Right atrium auricular region (tissue), 2 donors: ENCODE data around the gene PRRC2A. TPM values are rescaled to one million over a fixed set of nuclear protein-coding genes. Genes with fewer than 3 reads are reported as not detected.

Experiments
- DNase-seq: peaks from one replicate; pipeline ENCODE4 v3.0.0-alpha.2; 2019; ENCODE audit warnings: low spot score
- H3K27ac ChIP-seq, 2 donors: fragments of 200-600 bp; sonication (generic); 1 replicate in 1 of 2; 2 replicates in 1 of 2; pipeline ENCODE4 v1.5.1; 2016 to 2019
- H3K27me3 ChIP-seq, 2 donors: fragments of 200-600 bp; sonication (generic); one replicate each; pipeline versions ENCODE4 v1.5.1 to v1.6.0; 2017 to 2019
- H3K36me3 ChIP-seq: fragments of 200-600 bp; sonication (generic); one replicate; pipeline ENCODE4 v1.5.1; 2016
- H3K4me1 ChIP-seq, 2 donors: fragments of 200-600 bp; sonication (generic); one replicate each; pipeline versions ENCODE4 v1.5.1 to v1.6.0; 2017 to 2019
- H3K4me3 ChIP-seq, 2 donors: fragments of 200-600 bp; sonication (generic); 1 replicate in 1 of 2; 2 replicates in 1 of 2; pipeline ENCODE4 v1.5.1; 2017 to 2019; ENCODE audit warnings: mild to moderate bottlenecking in 1 of 2, moderate library complexity in 1 of 2
- H3K9me3 ChIP-seq, 2 donors: fragments of 200-600 bp; sonication (generic); one replicate each; pipeline ENCODE4 v1.5.1; 2019
- total RNA-seq, 2 donors: library from RNA; depleted of rRNA; stranded (reverse); fragments of >200 nt; gene quantifications; one replicate each; pipeline ENCODE4 v1.1.0, GENCODE V29; 2016
- TF ChIP-seq, protein P1 (sequence below), 2 donors: fragments of 200-600 bp; sonication (generic); IDR thresholded peaks; one replicate each; pipeline ENCODE4 v1.5.1; 2019; ENCODE audit warnings: antibody characterized with exemption in 2 of 2

PRRC2A gene
- total RNA-seq, 2 donors from 2014 or later, result 61.0 to 96.7 TPM

DNA sequence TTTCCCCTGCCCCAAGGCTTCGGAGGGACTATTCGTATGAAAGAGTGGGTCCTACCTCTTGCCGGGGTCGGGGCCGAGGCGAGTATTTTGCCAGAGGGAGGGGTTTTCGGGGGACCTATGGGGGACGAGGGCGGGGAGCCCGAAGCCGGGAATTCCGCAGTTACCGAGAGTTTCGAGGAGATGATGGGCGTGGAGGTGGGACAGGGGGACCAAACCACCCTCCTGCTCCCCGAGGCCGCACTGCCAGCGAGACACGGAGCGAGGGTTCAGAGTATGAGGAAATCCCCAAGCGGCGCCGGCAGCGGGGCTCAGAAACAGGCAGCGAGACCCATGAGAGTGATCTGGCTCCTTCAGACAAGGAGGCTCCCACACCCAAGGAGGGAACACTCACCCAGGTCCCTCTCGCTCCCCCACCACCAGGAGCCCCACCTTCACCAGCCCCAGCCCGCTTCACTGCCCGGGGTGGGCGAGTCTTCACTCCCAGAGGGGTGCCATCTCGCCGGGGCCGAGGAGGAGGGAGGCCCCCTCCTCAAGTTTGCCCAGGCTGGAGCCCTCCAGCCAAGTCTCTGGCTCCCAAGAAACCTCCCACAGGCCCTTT is 11.3 kb downstream of the PRRC2A start:
- H3K4me1 ChIP-seq, result no peaks in the 10 kb centered on the region
- no peaks in the 10 kb centered on the region for H3K9me3 ChIP-seq
- DNase-seq, result no peak
- H3K27ac ChIP-seq, result no peak overlapping the region
- H3K36me3 ChIP-seq, result peaks cover 100% of the 10 kb centered on the region
- no peaks in the 10 kb centered on the region for H3K27me3 ChIP-seq
- H3K4me3 ChIP-seq, result no peak overlapping the region
- TF ChIP-seq, protein P1, sequence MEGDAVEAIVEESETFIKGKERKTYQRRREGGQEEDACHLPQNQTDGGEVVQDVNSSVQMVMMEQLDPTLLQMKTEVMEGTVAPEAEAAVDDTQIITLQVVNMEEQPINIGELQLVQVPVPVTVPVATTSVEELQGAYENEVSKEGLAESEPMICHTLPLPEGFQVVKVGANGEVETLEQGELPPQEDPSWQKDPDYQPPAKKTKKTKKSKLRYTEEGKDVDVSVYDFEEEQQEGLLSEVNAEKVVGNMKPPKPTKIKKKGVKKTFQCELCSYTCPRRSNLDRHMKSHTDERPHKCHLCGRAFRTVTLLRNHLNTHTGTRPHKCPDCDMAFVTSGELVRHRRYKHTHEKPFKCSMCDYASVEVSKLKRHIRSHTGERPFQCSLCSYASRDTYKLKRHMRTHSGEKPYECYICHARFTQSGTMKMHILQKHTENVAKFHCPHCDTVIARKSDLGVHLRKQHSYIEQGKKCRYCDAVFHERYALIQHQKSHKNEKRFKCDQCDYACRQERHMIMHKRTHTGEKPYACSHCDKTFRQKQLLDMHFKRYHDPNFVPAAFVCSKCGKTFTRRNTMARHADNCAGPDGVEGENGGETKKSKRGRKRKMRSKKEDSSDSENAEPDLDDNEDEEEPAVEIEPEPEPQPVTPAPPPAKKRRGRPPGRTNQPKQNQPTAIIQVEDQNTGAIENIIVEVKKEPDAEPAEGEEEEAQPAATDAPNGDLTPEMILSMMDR (IDR thresholded peaks at IDR 0.05), result no peak

- Histone ChIP-seq H3K4me3 (no peak overlapping the region), H3K4me1 (no peaks in the 10 kb centered on the region), H3K9me3 (no peaks in the 10 kb centered on the region), H3K36me3 (peaks cover 100% of the 10 kb centered on the region), H3K27ac (no peak overlapping the region), H3K27me3 (no peaks in the 10 kb centered on the region)
- no peak for DNase-seq
- TF ChIP-seq, protein P1 (IDR thresholded peaks at IDR 0.05), result no peak
Observed at GRCh38 chr6:31632279-31632946, 11.9 kb downstream of the PRRC2A start.

DNA sequence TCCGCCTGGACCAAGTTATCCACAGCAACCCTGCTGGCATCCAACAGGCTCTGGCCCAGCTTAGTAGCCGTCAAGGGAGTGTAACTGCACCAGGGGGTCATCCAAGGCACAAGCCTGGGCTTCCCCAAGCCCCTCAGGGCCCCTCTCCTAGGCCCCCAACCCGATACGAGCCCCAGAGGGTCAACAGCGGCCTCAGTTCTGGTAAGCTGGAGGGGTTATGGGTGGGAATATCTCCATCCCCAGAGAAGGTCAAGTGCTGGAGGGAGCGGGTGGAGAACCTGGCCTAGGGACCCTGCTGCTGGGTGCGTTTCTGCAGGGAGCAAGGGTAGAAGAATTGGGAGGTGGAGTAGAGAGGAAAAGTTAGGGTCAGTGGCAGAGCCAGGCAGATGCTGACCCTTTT is 12.9 kb downstream of the PRRC2A start:
- no peak for DNase-seq
- H3K9me3 ChIP-seq, result no peaks in the 10 kb centered on the region
- H3K27me3 ChIP-seq, result no peaks in the 10 kb centered on the region
- no peak overlapping the region for H3K4me3 ChIP-seq
- H3K36me3 ChIP-seq, result peaks cover 100% of the 10 kb centered on the region
- no peak overlapping the region for H3K27ac ChIP-seq
- TF ChIP-seq, protein P1 (IDR thresholded peaks at IDR 0.05), result no peak
- H3K4me1 ChIP-seq, result no peaks in the 10 kb centered on the region

DNA sequence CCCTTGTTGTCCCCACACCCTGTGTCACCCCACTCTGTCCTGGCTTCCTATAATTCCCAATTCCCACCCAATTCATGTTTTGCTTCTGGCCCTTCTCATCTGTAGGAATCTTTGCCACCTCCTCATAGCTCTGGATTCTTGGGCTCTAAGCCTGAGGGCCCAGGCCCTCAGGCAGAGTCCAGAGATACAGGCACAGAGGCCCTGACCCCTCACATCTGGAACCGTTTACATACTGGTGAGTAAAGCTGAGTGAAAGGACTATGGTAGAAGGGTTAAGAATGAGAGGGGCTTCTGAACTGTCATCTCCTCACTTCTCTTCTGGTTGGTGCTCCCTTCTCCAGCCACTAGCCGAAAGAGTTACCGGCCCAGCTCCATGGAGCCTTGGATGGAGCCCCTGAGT is 13.6 kb downstream of the PRRC2A start:
- H3K27me3 ChIP-seq, result no peaks in the 10 kb centered on the region
- peaks cover 100% of the 10 kb centered on the region for H3K36me3 ChIP-seq
- no peak overlapping the region for H3K4me3 ChIP-seq
- no peak overlapping the region for H3K27ac ChIP-seq
- H3K9me3 ChIP-seq, result no peaks in the 10 kb centered on the region
- TF ChIP-seq, protein P1 (IDR thresholded peaks at IDR 0.05), result no peak
- no peaks in the 10 kb centered on the region for H3K4me1 ChIP-seq
- no peak for DNase-seq

- Histone ChIP-seq H3K27ac (no peak overlapping the region), H3K27me3 (no peaks in the 10 kb centered on the region), H3K4me1 (no peaks in the 10 kb centered on the region), H3K9me3 (no peaks in the 10 kb centered on the region), H3K36me3 (peaks cover 100% of the 10 kb centered on the region), H3K4me3 (no peak overlapping the region)
- TF ChIP-seq, protein P1 (IDR thresholded peaks at IDR 0.05), result no peak
- DNase-seq, result no peak
Observed at GRCh38 chr6:31634969-31635575, 14.6 kb downstream of the PRRC2A start.
